ENCODE results near the gene SELENON. TPM values are rescaled to one million over a fixed set of nuclear protein-coding genes. Genes with fewer than 3 reads are reported as not detected.

The SELENON gene
- total and polyA plus RNA-seq, 10 of the 15 experiments (the other 5 are each of a cell fraction or from before 2014, with no cell fraction given): 0.07 to 5.1 (median 0.80) TPM

DNA sequence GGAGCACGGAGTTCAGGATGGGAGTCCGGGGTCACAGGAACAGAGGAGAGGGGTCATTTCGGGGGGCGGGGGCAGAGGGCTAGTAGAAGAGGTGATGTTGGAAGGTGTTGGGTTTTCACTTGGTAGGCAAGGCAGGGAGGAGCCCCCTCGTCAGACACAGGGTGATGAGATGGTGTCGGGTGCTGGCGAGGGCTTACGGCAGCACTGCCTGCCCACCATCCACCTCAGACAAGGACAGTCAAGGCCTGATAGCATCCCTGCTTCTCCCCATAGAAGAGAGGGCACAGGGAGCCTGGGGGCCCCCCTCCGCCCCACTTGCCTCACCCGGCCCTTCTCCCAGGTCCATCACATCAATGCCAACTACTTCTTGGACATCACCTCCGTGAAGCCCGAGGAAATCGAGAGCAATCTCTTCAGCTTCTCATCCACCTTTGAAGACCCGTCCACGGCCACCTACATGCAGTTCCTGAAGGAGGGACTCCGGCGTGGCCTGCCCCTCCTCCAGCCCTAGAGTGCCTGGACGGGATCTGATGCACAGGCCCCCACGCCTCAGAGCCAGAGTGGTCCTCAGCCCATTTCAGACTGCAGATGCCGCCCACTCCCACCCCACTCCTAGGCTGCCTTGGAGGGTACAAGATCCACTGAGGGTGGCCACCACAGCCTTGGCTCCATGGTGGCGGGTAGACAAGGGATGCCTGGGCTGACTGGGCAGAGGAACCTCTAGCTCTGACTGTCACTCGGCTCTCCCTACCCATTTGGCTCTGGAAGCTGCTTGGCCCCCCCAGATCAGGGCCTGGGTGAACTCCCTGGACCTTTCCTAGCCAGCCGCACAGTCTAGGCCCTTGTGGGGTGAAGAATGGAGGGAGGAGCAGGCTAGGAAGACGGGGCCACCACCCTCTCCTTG lies 15.5 kb downstream of the SELENON start (continued):
- no peak for TF ChIP-seq ELK1 (IDR thresholded peaks at IDR 0.05; ENCODE audit: low read depth, low read length)
- TF ChIP-seq, protein P1, sequence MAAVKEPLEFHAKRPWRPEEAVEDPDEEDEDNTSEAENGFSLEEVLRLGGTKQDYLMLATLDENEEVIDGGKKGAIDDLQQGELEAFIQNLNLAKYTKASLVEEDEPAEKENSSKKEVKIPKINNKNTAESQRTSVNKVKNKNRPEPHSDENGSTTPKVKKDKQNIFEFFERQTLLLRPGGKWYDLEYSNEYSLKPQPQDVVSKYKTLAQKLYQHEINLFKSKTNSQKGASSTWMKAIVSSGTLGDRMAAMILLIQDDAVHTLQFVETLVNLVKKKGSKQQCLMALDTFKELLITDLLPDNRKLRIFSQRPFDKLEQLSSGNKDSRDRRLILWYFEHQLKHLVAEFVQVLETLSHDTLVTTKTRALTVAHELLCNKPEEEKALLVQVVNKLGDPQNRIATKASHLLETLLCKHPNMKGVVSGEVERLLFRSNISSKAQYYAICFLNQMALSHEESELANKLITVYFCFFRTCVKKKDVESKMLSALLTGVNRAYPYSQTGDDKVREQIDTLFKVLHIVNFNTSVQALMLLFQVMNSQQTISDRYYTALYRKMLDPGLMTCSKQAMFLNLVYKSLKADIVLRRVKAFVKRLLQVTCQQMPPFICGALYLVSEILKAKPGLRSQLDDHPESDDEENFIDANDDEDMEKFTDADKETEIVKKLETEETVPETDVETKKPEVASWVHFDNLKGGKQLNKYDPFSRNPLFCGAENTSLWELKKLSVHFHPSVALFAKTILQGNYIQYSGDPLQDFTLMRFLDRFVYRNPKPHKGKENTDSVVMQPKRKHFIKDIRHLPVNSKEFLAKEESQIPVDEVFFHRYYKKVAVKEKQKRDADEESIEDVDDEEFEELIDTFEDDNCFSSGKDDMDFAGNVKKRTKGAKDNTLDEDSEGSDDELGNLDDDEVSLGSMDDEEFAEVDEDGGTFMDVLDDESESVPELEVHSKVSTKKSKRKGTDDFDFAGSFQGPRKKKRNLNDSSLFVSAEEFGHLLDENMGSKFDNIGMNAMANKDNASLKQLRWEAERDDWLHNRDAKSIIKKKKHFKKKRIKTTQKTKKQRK (IDR thresholded peaks at IDR 0.05; ENCODE audit: low read depth, low read length): no peak
- TF ChIP-seq HDGF (IDR thresholded peaks at IDR 0.05): no peak
- TF ChIP-seq E4F1 (IDR thresholded peaks at IDR 0.05; ENCODE audit: borderline replicate concordance, partially characterized antibody): no peak
- TF ChIP-seq RCOR1 (conservative IDR thresholded peaks at IDR 0.05; ENCODE audit: low read depth, low read length): no peak
- TF ChIP-seq HDAC2 (IDR thresholded peaks at IDR 0.05): no peak
- TF ChIP-seq E2F8 (IDR thresholded peaks at IDR 0.05; ENCODE audit: low read depth, partially characterized antibody): no peak
- TF ChIP-seq SRF (IDR thresholded peaks at IDR 0.05; ENCODE audit: low read depth in 2 of 2, low read length in 2 of 2): no peak

Measured in GM12878 (cell line).